Measurements from ENCODE around the gene MEF2A.

GRCh38 chr15:99606646-99607045 is 40.9 kb downstream of the MEF2A start:
- TF ChIP-seq CTCF (IDR thresholded peaks at IDR 0.05) (no peak), POLR2A (IDR thresholded peaks at IDR 0.05) (no peak)
